ENCODE data around the gene EPHB1. TPM values are rescaled to one million over a fixed set of nuclear protein-coding genes. Genes with fewer than 3 reads are reported as not detected.
A peak's percentile ranks its signal among the peaks of the same experiment; 100 is the strongest.

EPHB1 gene
- polyA plus RNA-seq, 3 donors from 2014 or later: 0.45 to 1.7 (median 0.48) TPM

DNA sequence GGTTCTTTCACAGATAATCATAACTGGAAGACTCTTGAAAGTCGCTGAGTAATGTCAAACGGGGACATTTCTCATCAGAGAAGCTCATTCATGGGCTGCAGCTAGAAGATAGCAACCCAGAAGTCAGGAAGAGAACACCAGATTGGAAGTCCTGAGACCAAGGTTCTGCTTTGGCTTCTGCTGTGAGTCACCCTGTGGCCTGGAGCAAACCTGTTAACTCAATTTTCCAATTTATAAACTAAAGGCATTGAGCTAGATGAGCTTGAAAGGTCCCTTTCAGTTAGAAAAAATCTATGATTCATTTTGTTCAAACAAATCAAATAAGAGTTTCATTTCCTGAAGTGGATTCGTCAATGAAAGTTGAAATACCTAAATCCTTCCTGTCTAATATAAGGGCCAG is 402.2 kb downstream of the EPHB1 start:
- DNase-seq: no peak
- H3K27me3 Mint-ChIP-seq (ENCODE audit: low read depth in 3 of 3): peaks cover 2 to 3% (median 2%) of the 10 kb centered on the region in 3 donors
- H3K36me3 Mint-ChIP-seq: no peaks in the 10 kb centered on the region
- no peaks in the 10 kb centered on the region for H3K4me1 Mint-ChIP-seq
- H3K27ac Mint-ChIP-seq: no peak overlapping the region
- peaks cover 0 to 6% (median 4%) of the 10 kb centered on the region in 6 donors for H3K9me3 Mint-ChIP-seq
- no peak overlapping the region for H3K4me3 Mint-ChIP-seq

GRCh38 chr3:135197856-135198255 is 402.8 kb downstream of the EPHB1 start:
- Mint-ChIP-seq H3K4me1 (no peaks in the 10 kb centered on the region), H3K27me3 (ENCODE audit: low read depth in 3 of 3) (peaks cover 2 to 3% (median 2%) of the 10 kb centered on the region in 3 donors)

DNA sequence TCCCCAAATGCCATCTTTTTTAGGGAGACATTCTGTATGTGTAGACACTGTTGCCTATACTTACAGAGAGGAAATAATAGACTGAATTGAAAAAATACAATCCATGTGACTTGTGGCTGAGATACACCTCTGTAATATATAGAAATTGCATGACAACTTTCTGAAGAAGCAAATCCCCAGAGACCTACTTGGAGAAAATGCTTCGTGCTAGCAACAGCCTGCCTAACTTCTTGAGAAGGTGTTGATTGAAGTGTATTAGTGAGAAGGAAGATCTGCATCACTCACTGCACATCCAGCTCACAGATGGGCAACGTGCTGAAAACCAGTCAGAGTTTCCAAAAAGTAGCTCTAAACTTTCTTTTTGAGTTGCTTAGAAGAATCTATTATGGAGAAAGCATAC is 404.1 kb downstream of the EPHB1 start:
- H3K27me3 Mint-ChIP-seq (ENCODE audit: low read depth in 3 of 3): peaks cover 2 to 3% (median 2%) of the 10 kb centered on the region in 3 donors
- H3K27ac Mint-ChIP-seq: no peak overlapping the region
- no peaks in the 10 kb centered on the region for H3K4me1 Mint-ChIP-seq
- H3K4me3 Mint-ChIP-seq: no peak overlapping the region
- no peaks in the 10 kb centered on the region for H3K36me3 Mint-ChIP-seq
- DNase-seq: no peak
- peaks cover 0 to 11% (median 2%) of the 10 kb centered on the region in 6 donors for H3K9me3 Mint-ChIP-seq

More at GRCh38 chr3:135197856-135198255, 402.8 kb downstream of the EPHB1 start:
- peaks cover 0 to 9% (median 2%) of the 10 kb centered on the region in 6 donors for H3K9me3 Mint-ChIP-seq
- DNase-seq: no peak
- H3K4me3 Mint-ChIP-seq: no peak overlapping the region
- H3K36me3 Mint-ChIP-seq: no peaks in the 10 kb centered on the region
- no peak overlapping the region for H3K27ac Mint-ChIP-seq

- H3K9me3 Mint-ChIP-seq: peaks cover 0 to 8% (median 3%) of the 10 kb centered on the region in 6 donors
- H3K27me3 Mint-ChIP-seq (ENCODE audit: low read depth in 3 of 3): peaks cover 2 to 3% (median 2%) of the 10 kb centered on the region in 3 donors
- H3K4me3 Mint-ChIP-seq: no peak overlapping the region
- H3K4me1 Mint-ChIP-seq: no peaks in the 10 kb centered on the region
- no peak overlapping the region for H3K27ac Mint-ChIP-seq
- DNase-seq: no peak
- no peaks in the 10 kb centered on the region for H3K36me3 Mint-ChIP-seq
Measured at GRCh38 chr3:135203026-135203425, 408.0 kb downstream of the EPHB1 start.

GRCh38 chr3:135213213-135213612 is 418.2 kb downstream of the EPHB1 start:
- Mint-ChIP-seq H3K36me3 (peaks cover 0 to 5% (median 3%) of the 10 kb centered on the region in 3 donors), H3K27ac (no peak overlapping the region), H3K4me1 (no peaks in the 10 kb centered on the region), H3K27me3 (ENCODE audit: low read depth in 3 of 3) (peaks cover 0 to 6% (median 2%) of the 10 kb centered on the region in 3 donors), H3K9me3 (peaks cover 0 to 3% (median 0%) of the 10 kb centered on the region in 6 donors), H3K4me3 (no peak overlapping the region)
- no peak for DNase-seq

DNA sequence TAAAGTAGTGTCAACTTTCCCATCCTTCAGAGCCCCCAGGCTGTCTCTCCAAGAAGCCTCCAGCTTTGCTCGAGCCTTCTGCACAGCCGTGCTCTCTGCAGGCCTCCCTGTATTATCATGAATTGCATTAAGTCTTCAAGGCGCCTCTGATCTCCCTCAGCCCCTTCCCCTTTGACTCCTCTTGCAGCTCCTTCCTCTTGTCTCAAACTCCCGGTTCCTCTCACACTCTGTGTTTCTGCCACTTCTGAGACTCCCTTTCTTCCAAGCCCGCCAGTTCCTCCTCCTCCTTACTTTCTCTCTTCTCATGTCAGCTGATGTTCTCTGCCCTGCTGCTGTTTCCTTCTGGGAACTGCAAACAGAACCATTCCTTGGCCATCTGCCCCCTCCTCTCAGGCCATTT is 418.8 kb downstream of the EPHB1 start:
- H3K27ac Mint-ChIP-seq: no peak overlapping the region
- H3K27me3 Mint-ChIP-seq (ENCODE audit: low read depth in 3 of 3): peaks cover 0 to 6% (median 2%) of the 10 kb centered on the region in 3 donors
- no peaks in the 10 kb centered on the region for H3K4me1 Mint-ChIP-seq
- peaks cover 0 to 3% (median 0%) of the 10 kb centered on the region in 6 donors for H3K9me3 Mint-ChIP-seq
- no peak overlapping the region for H3K4me3 Mint-ChIP-seq
- peaks cover 0 to 5% (median 3%) of the 10 kb centered on the region in 3 donors for H3K36me3 Mint-ChIP-seq
- no peak for DNase-seq

- Mint-ChIP-seq H3K27ac (no peak overlapping the region), H3K27me3 (ENCODE audit: low read depth in 3 of 3) (peaks cover 0 to 6% (median 2%) of the 10 kb centered on the region in 3 donors), H3K4me1 (no peaks in the 10 kb centered on the region), H3K4me3 (no peak overlapping the region), H3K9me3 (peaks cover 0 to 8% (median 0%) of the 10 kb centered on the region in 6 donors), H3K36me3 (peaks cover 0 to 5% (median 3%) of the 10 kb centered on the region in 3 donors)
- no peak for DNase-seq
Measured at GRCh38 chr3:135214400-135214799, 419.3 kb downstream of the EPHB1 start.

DNA sequence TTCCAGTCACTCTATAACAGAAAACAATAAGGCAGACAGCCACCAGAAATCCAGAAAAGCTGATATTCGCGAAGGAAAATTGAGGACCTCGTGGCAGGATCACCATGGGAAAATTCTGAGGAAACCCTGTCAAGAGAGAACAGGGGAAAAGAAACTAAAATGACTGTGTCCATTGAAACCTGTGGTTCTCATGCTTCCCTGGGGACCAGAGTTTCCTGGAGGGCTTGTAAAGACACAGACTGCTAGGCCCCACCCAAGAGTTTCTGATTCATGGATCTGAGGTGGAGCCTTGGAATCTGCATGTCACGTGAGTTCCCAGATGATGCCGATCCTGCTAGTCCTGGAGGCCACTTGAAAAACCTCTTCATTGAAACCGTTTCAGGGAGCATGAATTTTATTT is 420.5 kb downstream of the EPHB1 start:
- H3K9me3 Mint-ChIP-seq: peaks cover 0 to 8% (median 4%) of the 10 kb centered on the region in 6 donors
- no peak overlapping the region for H3K27ac Mint-ChIP-seq
- H3K4me3 Mint-ChIP-seq: no peak overlapping the region
- peaks cover 0 to 4% (median 2%) of the 10 kb centered on the region in 3 donors for H3K27me3 Mint-ChIP-seq (ENCODE audit: low read depth in 3 of 3)
- DNase-seq: no peak
- no peaks in the 10 kb centered on the region for H3K4me1 Mint-ChIP-seq
- H3K36me3 Mint-ChIP-seq: peaks cover 0 to 5% (median 3%) of the 10 kb centered on the region in 3 donors

DNA sequence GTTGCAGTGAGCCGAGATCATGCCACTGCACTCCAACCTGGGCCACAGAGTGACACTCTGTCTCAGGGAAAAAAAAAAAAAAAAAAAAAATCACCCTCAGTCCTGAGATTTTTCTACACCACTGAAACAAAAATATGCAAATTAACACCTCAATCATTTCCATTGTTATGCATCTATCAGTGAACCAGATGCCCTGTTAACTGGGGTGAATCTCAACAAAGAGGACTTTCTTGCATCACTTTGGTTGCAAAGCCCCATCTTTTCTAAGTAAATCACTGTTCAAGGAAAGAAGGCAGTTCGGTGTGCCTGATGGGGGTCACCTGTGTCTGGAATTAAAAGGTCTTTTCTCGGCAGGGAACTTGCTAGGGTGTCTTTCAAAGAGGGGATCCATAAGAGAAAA is 421.6 kb downstream of the EPHB1 start:
- peaks cover 0 to 4% (median 2%) of the 10 kb centered on the region in 3 donors for H3K27me3 Mint-ChIP-seq (ENCODE audit: low read depth in 3 of 3)
- DNase-seq: no peak
- H3K9me3 Mint-ChIP-seq: peaks cover 0 to 8% (median 4%) of the 10 kb centered on the region in 6 donors
- peaks cover 0 to 5% (median 3%) of the 10 kb centered on the region in 3 donors for H3K36me3 Mint-ChIP-seq
- no peak overlapping the region for H3K4me3 Mint-ChIP-seq
- no peaks in the 10 kb centered on the region for H3K4me1 Mint-ChIP-seq
- H3K27ac Mint-ChIP-seq: no peak overlapping the region

- peaks cover 0 to 5% (median 3%) of the 10 kb centered on the region in 3 donors for H3K36me3 Mint-ChIP-seq
- H3K27ac Mint-ChIP-seq: no peak overlapping the region
- no peaks in the 10 kb centered on the region for H3K4me1 Mint-ChIP-seq
- no peak overlapping the region for H3K4me3 Mint-ChIP-seq
- H3K9me3 Mint-ChIP-seq: peaks cover 0 to 11% (median 4%) of the 10 kb centered on the region in 6 donors
- peaks cover 0 to 4% (median 2%) of the 10 kb centered on the region in 3 donors for H3K27me3 Mint-ChIP-seq (ENCODE audit: low read depth in 3 of 3)
- DNase-seq: no peak
Measured at GRCh38 chr3:135217730-135218129, 422.7 kb downstream of the EPHB1 start.

- Mint-ChIP-seq H3K4me3 (no peak overlapping the region), H3K36me3 (peaks cover 0 to 5% (median 3%) of the 10 kb centered on the region in 3 donors), H3K27me3 (ENCODE audit: low read depth in 3 of 3) (peaks cover 0 to 2% (median 1%) of the 10 kb centered on the region in 3 donors), H3K27ac (no peak overlapping the region), H3K9me3 (peaks cover 0 to 11% (median 4%) of the 10 kb centered on the region in 6 donors), H3K4me1 (no peaks in the 10 kb centered on the region)
- DNase-seq: no peak
Measured at GRCh38 chr3:135218304-135218703, 423.2 kb downstream of the EPHB1 start.

DNA sequence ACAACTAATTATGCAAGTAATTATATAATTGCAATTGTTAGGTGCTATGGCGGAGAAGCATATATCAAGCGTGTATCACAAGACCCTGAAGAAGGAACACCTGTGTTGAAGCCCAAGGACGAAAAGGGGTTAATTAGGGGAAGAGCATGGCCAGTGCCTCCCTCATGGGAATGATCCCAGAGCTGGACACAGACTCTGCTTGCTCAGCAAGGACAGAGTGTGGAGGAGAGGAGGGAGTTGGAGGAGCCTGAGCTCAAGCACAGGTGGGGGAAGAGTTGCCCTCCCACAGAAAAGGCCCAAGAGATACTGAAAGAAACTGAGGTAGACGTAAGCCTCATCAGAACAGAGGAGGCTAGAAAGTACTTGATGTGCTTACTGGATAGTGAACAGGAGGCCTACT is 423.7 kb downstream of the EPHB1 start:
- Mint-ChIP-seq H3K36me3 (peaks cover 0 to 5% (median 3%) of the 10 kb centered on the region in 3 donors), H3K9me3 (peaks cover 0 to 11% (median 4%) of the 10 kb centered on the region in 6 donors), H3K4me3 (no peak overlapping the region), H3K27ac (no peak overlapping the region), H3K4me1 (no peaks in the 10 kb centered on the region), H3K27me3 (ENCODE audit: low read depth in 3 of 3) (peaks cover 0 to 2% (median 0%) of the 10 kb centered on the region in 3 donors)
- DNase-seq: no peak

DNA sequence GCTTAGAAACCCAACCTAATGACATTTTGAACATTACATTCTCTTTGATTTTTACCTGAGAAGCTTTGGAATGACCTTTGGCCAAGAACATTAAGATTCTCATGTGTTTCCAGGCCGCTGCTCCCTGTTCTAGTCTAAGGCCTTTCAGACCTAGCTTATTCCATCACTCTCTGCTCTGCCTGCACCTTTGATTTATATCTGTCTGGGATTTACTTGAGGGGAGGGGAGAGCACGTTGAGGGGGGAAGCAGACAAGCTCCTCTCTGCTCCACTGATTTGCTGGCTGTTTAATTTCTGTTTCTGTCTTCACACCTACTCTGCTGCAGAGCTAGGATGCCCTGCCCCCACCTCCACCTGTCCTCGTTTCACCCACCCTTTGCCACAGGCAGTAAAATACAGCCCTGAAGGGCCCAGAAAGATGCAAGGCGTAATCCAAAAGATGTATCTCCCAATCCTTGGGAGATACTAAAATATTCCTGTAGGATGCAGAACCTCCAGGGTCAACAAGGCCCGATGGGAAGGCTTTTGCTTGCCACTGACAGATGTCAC is 429.8 kb downstream of the EPHB1 start:
- Mint-ChIP-seq H3K4me3 (no peak overlapping the region), H3K27ac (no peak overlapping the region), H3K27me3 (ENCODE audit: low read depth in 3 of 3) (peaks cover 0 to 2% (median 1%) of the 10 kb centered on the region in 3 donors), H3K9me3 (peaks cover 0 to 8% (median under 1%) of the 10 kb centered on the region in 6 donors), H3K4me1 (no peaks in the 10 kb centered on the region), H3K36me3 (no peaks in the 10 kb centered on the region)
- no peak for DNase-seq

DNA sequence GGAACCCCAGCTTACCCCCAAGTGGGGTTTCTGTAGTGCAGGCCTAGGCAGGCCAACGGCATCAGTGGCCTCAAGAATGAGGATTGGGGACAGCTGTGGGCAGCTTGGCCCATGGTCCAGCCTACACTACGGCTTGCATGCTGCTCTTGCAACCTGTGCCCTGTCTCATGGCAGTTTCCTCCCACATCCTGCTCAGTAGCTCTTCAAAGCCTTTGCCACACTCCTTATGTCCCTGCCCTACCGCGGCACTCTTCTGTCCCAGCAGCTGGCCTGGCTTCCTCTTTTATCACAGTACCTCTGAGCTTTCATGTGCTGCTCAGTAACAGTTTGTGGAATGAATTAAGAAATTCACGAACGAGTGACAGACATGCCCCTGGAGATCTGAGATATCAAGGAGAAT is 431.0 kb downstream of the EPHB1 start:
- Mint-ChIP-seq H3K27me3 (ENCODE audit: low read depth in 3 of 3) (peaks cover 0 to 2% (median 1%) of the 10 kb centered on the region in 3 donors), H3K4me1 (no peaks in the 10 kb centered on the region), H3K27ac (no peak overlapping the region), H3K4me3 (peak overlapping the region in 1 of 5 donors; percentile 22), H3K9me3 (peaks cover 0 to 4% (median 0%) of the 10 kb centered on the region in 6 donors), H3K36me3 (no peaks in the 10 kb centered on the region)
- no peak for DNase-seq

All from immature natural killer cell (primary cell).